Esophagus muscularis mucosa (tissue), 3 donors: ENCODE measurements around the gene FAM53A.

Experiments
- CTCF ChIP-seq, 3 experiments: fragments of 200-600 bp in 2 of 3; fragments of 450-650 bp in 1 of 3; sonication (generic) in 2 of 3; IDR thresholded peaks; one replicate each; pipeline ENCODE4 v1.5.1; 2017 to 2019; ENCODE audit warnings: antibody characterized with exemption in 3 of 3, mild to moderate bottlenecking in 2 of 3, moderate library complexity in 1 of 3
- POLR2A ChIP-seq: fragments of 450-650 bp; IDR thresholded peaks from one replicate; pipeline ENCODE4 v1.6.1; 2017; ENCODE audit warnings: antibody characterized with exemption, moderate library complexity, mild to moderate bottlenecking, low read depth
- POLR2AphosphoS5 ChIP-seq, 2 donors: sonication (generic); formaldehyde crosslinking; IDR thresholded peaks; one replicate each; pipeline ENCODE4 v1.6.1; 2017; ENCODE audit warnings: antibody characterized with exemption in 2 of 2

DNA sequence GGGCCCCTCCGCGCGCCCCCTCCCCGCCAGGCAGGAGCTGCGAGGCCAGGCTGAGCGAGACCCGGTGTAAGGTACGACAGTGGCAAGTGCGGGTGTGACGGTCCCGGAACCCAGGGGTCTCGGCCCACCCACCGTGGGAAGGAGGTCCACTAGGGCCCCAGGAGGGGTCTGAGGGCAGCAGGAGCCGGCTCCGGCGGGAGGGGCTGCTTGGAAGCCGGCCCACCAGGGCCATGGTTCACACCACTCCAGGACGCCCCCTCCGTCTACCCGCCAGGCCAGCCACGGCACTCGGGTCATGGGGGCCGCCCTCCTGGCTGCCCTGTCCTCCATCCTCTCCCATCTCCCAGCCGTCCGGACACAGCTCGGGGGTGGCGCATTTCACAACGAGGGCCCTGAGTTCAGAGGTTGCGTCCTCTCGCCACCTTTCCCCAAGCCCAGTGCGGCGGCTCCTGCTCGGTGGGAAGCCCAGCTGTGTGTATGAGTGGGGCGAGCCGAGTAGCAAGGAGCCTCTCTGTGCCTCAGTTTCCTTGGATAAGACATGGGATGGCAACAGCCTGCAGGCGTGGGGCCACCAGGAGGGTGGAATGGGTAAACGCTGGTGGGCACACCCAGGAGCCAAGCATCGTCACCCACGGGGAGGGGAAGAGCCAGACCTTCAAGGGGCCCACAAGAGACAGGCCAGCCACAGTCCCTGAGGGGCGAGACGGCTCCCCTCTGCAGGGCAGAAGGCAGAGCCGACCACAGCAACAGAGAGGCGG is 81.3 kb downstream of the FAM53A start:
- TF ChIP-seq POLR2AphosphoS5 (IDR thresholded peaks at IDR 0.05): no peak
- no peak for TF ChIP-seq CTCF (IDR thresholded peaks at IDR 0.05)
- no peak for TF ChIP-seq POLR2A
